IMR-90 (cell line): Measurements from ENCODE around the gene APP. TPM values are rescaled to one million over a fixed set of nuclear protein-coding genes. Genes with fewer than 3 reads are reported as not detected.

ENCODE experiments used
- ATAC-seq: fragments of 200-7000 bp; cut with Tn5 transposase; 2 replicates; pipeline ENCODE4 v1.9.1; 2020; ENCODE audit warnings: low read depth, mild to moderate bottlenecking, moderate library complexity
- BruUV-seq: library from RNA; stranded (reverse); fragments of 400-500 nt; replicated peaks from 2 replicates; lab custom pipeline; 2021; lab: Mats Ljungman, UMichigan
- CTCF ChIA-PET: fragments of 300-600 bp; formaldehyde crosslinking; extraction: SDS; loops from one replicate; lab custom pipeline; 2021; ENCODE audit warnings: antibody characterized with exemption; lab: Yijun Ruan, JAX
- POLR2A ChIA-PET: fragments of 300-600 bp; sonication (Branson Sonifier 250); formaldehyde crosslinking; loops from one replicate; lab custom pipeline; 2022; ENCODE audit warnings: antibody characterized with exemption; ENCODE audit not compliant: unreplicated experiment; lab: Charles Lee
- DNase-seq: peaks from one replicate; pipeline ENCODE4 v3.0.0; 2013
- H2AFZ ChIP-seq: replicated peaks from 2 replicates; pipeline ENCODE3; 2013; ENCODE audit warnings: low read length, mild to moderate bottlenecking; ENCODE audit not compliant: poor library complexity
- H2AK5ac ChIP-seq: 2 replicates; pipeline ENCODE4 v1.6.1; 2013; ENCODE audit warnings: low read depth, low read length, inconsistent platforms
- H2AK9ac ChIP-seq: replicated peaks from 2 replicates; pipeline ENCODE3; 2013; ENCODE audit warnings: mild to moderate bottlenecking, low read depth, low read length, moderate library complexity; ENCODE audit not compliant: poor library complexity
- H2BK120ac ChIP-seq: 2 replicates; pipeline ENCODE4 v1.6.1; 2013; ENCODE audit warnings: low read depth, low read length, inconsistent platforms
- H2BK15ac ChIP-seq: 3 replicates; pipeline ENCODE4 v1.6.1; 2013; ENCODE audit warnings: low read depth, low read length, inconsistent platforms
- H2BK20ac ChIP-seq: 2 replicates; pipeline ENCODE4 v1.6.1; 2013; ENCODE audit warnings: low read depth, mild to moderate bottlenecking, inconsistent platforms, low read length, moderate library complexity
- H2BK5ac ChIP-seq: 2 replicates; pipeline ENCODE4 v1.6.1; 2013; ENCODE audit warnings: mild to moderate bottlenecking, low read depth, low read length, inconsistent platforms; ENCODE audit not compliant: poor library complexity, severe bottlenecking
- H3K14ac ChIP-seq: replicated peaks from 2 replicates; pipeline ENCODE4 v1.6.1; 2013; ENCODE audit warnings: low read depth, low read length, inconsistent platforms
- H3K18ac ChIP-seq: 2 replicates; pipeline ENCODE4 v1.6.1; 2013; ENCODE audit warnings: low read depth, low read length, control low read depth
- H3K23ac ChIP-seq: 2 replicates; pipeline ENCODE4 v1.6.1; 2013; ENCODE audit warnings: low read depth, low read length, inconsistent platforms
- H3K27ac ChIP-seq: 2 replicates; pipeline ENCODE4 v1.5.1; 2013; ENCODE audit warnings: mild to moderate bottlenecking, control low read depth, low read length; ENCODE audit not compliant: insufficient read depth
- H3K27me3 ChIP-seq: 2 replicates; pipeline ENCODE4 v1.6.1; 2013; ENCODE audit warnings: low read length; ENCODE audit not compliant: control insufficient read depth, insufficient read depth
- H3K36me3 ChIP-seq: 2 replicates; pipeline ENCODE4 v1.6.1; 2013; ENCODE audit warnings: low read length, mixed read lengths; ENCODE audit not compliant: control insufficient read depth, insufficient read depth
- H3K4ac ChIP-seq: 2 replicates; pipeline ENCODE4 v1.6.1; 2013; ENCODE audit warnings: low read depth, low read length, inconsistent platforms
- H3K4me1 ChIP-seq: 2 replicates; pipeline ENCODE4 v1.6.1; 2013; ENCODE audit warnings: low read length, mixed read lengths; ENCODE audit not compliant: control insufficient read depth, insufficient read depth
- H3K4me2 ChIP-seq: 2 replicates; pipeline ENCODE4 v1.6.1; 2013; ENCODE audit warnings: low read depth, mild to moderate bottlenecking, control low read depth, low read length, moderate library complexity
- H3K4me3 ChIP-seq: 2 replicates; pipeline ENCODE4 v1.5.1; 2013; ENCODE audit warnings: low read depth, mild to moderate bottlenecking, control low read depth, low read length, moderate library complexity; ENCODE audit not compliant: insufficient read depth
- H3K56ac ChIP-seq: 2 replicates; pipeline ENCODE4 v1.6.1; 2013; ENCODE audit warnings: low read length, inconsistent platforms; ENCODE audit not compliant: insufficient read depth; ENCODE audit errors: extremely low read depth
- H3K79me1 ChIP-seq, 2 experiments: 2 replicates each; pipeline ENCODE4 v1.6.1; 2013; ENCODE audit warnings: low read length in 2 of 2, inconsistent platforms in 1 of 2, low read depth in 1 of 2
- H3K9ac ChIP-seq: 2 replicates; pipeline ENCODE4 v1.6.1; 2013; ENCODE audit warnings: low read depth, low read length, control low read depth
- H3K9me1 ChIP-seq: 2 replicates; pipeline ENCODE4 v1.6.1; 2013; ENCODE audit warnings: low read length, inconsistent platforms; ENCODE audit not compliant: insufficient read depth
- H3K9me3 ChIP-seq: 2 replicates; pipeline ENCODE4 v1.6.1; 2013; ENCODE audit warnings: low read length; ENCODE audit not compliant: control insufficient read depth, insufficient read depth
- H4K20me1 ChIP-seq: 2 replicates; pipeline ENCODE4 v1.6.1; 2013; ENCODE audit warnings: low read length, inconsistent platforms; ENCODE audit not compliant: insufficient read depth
- H4K5ac ChIP-seq: 2 replicates; pipeline ENCODE4 v1.6.1; 2013; ENCODE audit warnings: mild to moderate bottlenecking, low read depth, low read length, control low read depth
- H4K8ac ChIP-seq, 2 experiments: 2 replicates each; pipeline ENCODE4 v1.6.1; 2013; ENCODE audit warnings: low read depth in 2 of 2, low read length in 2 of 2, control low read depth in 1 of 2, inconsistent platforms in 1 of 2
- H4K91ac ChIP-seq: 2 replicates; pipeline ENCODE4 v1.6.1; 2013; ENCODE audit warnings: low read depth, low read length, inconsistent platforms; ENCODE audit not compliant: insufficient read depth
- CEBPB ChIP-seq: IDR thresholded peaks from 2 replicates; pipeline ENCODE4 v1.6.1; 2012; ENCODE audit warnings: low read depth, low read length, improper control_type of control experiment
- WGBS, 2 experiments: methylation state at CpG; one replicate each; pipeline versions ENCODE4 v1.1.5 to v1.1.7; 2013; ENCODE audit warnings: missing lambda C conversion rate in 2 of 2; ENCODE audit not compliant: insufficient read length in 1 of 2; ENCODE audit errors: extremely low coverage in 2 of 2; 5-methylcytosine and 5-hydroxymethylcytosine counted together
- dilution Hi-C: fragments of 300-500 bp; cut with HindIII; formaldehyde crosslinking; loops from one replicate; pipeline ENCODE4 v1.14.3; 2018; ENCODE audit warnings: low sequenced_read_pairs; ENCODE audit not compliant: unreplicated experiment
- in situ Hi-C: fragments of 300-500 bp; cut with MboI; formaldehyde crosslinking; loops from 3 replicates; pipeline ENCODE4 v1.14.3; 2019; ENCODE audit warnings: low sequenced_read_pairs, inconsistent platforms, mixed read lengths
- intact Hi-C: fragments of 100-400 bp; cut with micrococcal nuclease; formaldehyde crosslinking; loops from 2 replicates; pipeline ENCODE4 v1.10.0; 2022
- polyA plus RNA-seq, 3 experiments: library from polyadenylated mRNA; depleted of rRNA; stranded (reverse); fragments of >200 nt; gene quantifications; 2 replicates each; pipeline ENCODE4 v1.2.3, GENCODE V29; 2012; ENCODE audit warnings: low replicate concordance in 1 of 3
- total RNA-seq: library from RNA; depleted of rRNA; stranded (reverse); fragments of >200 nt; gene quantifications from 2 replicates; pipeline ENCODE4 v1.2.3, GENCODE V29; 2012
- TF ChIP-seq, protein P1 (sequence below): conservative IDR thresholded peaks from 2 replicates; pipeline ENCODE4 v1.5.1; 2012; ENCODE audit warnings: mild to moderate bottlenecking, low read depth, low read length, improper control_type of control experiment

APP gene
- total and polyA plus RNA-seq, 2 of the 4 experiments (the other 2 are of a cell fraction) = 191 to 530 TPM

DNA sequence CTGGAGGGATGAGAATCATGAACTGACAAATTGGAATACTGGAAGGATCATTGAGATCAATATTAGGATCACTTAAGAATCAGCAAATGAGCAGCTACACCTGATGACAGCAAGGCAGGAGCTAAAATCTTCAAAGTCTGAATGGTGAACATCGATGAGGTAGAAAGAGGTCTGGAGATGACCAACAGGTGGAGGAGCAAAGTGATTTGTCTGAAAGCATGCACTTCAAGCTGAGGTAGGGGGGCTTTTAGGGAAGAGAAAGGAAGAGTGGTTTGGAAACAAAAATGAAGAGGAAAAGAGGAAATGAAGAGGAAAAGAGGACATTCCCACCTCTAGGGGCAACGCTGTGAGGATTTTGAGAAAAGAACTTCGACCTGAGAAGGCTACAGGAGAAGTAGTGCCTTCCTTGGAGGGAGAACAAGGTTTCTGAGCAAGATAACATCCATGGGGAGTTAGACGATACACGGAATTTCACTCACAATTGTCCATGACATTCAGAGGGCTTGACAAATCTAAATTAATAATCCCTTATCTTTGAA is 79.0 kb downstream of the APP start:
- Histone ChIP-seq H3K9ac (no peak overlapping the region), H3K4me3 (no peak overlapping the region), H2AK5ac (no peak overlapping the region), H3K4me1 (peaks cover 1% of the 10 kb centered on the region; the same call in 1 of the 2 replicates), H2AK9ac (no peak overlapping the region), H3K23ac (no peak overlapping the region), H4K8ac (no peak overlapping the region), H4K20me1 (peaks cover 6% of the 10 kb centered on the region; the same call in 1 of the 2 replicates), H4K5ac (no peak overlapping the region), H3K4ac (no peak overlapping the region), H3K27me3 (no peaks in the 10 kb centered on the region), H3K9me1 (peaks cover 13% of the 10 kb centered on the region; the same call in 1 of the 2 replicates), H3K9me3 (no peaks in the 10 kb centered on the region), H3K14ac (no peak overlapping the region), H3K56ac (no peak overlapping the region), H2BK20ac (no peak overlapping the region), H3K36me3 (peaks cover 7% of the 10 kb centered on the region), H4K91ac (no peak overlapping the region), H3K4me2 (no peak overlapping the region), H3K18ac (no peak overlapping the region), H2AFZ (no peak overlapping the region), H2BK120ac (no peak overlapping the region), H2BK15ac (no peak overlapping the region), H3K79me1 (peaks cover 27 to 56% of the 10 kb centered on the region in 2 experiments), H3K27ac (no peak overlapping the region), H2BK5ac (no peak overlapping the region)
- in situ Hi-C loops = no loop called here
- BruUV-seq = no TSS peak
- CTCF ChIA-PET = interaction anchor here (0.5 kb wide), 1 partner anchor 70 kb away, joined by 3 read pairs; no protein-coding TSS in a partner anchor
- no peak for ATAC-seq
- intact Hi-C loops = no loop called here
- dilution Hi-C loops = no loop called here
- no peak for DNase-seq
- TF ChIP-seq CEBPB = no peak
- TF ChIP-seq, protein P1, sequence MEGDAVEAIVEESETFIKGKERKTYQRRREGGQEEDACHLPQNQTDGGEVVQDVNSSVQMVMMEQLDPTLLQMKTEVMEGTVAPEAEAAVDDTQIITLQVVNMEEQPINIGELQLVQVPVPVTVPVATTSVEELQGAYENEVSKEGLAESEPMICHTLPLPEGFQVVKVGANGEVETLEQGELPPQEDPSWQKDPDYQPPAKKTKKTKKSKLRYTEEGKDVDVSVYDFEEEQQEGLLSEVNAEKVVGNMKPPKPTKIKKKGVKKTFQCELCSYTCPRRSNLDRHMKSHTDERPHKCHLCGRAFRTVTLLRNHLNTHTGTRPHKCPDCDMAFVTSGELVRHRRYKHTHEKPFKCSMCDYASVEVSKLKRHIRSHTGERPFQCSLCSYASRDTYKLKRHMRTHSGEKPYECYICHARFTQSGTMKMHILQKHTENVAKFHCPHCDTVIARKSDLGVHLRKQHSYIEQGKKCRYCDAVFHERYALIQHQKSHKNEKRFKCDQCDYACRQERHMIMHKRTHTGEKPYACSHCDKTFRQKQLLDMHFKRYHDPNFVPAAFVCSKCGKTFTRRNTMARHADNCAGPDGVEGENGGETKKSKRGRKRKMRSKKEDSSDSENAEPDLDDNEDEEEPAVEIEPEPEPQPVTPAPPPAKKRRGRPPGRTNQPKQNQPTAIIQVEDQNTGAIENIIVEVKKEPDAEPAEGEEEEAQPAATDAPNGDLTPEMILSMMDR = peak; percentile 23; the same call in 1 of the 2 replicates
- POLR2A ChIA-PET = no interaction called here
- WGBS, 2 experiments = no CpG with 5 or more reads among the region's 5 CpGs
